NCI-H1436 (cell line): ENCODE measurements around the gene KIRREL2.
"Not testable (repeated sequence)": the region's sequence is repeated elsewhere in the genome, so short reads cannot be mapped to it uniquely, and the experiment has no call there.

Experiments used
- DNase-seq: peaks from one replicate; lab custom pipeline; 2025; lab: John Stamatoyannopoulos, UW

Gene KIRREL2

DNA sequence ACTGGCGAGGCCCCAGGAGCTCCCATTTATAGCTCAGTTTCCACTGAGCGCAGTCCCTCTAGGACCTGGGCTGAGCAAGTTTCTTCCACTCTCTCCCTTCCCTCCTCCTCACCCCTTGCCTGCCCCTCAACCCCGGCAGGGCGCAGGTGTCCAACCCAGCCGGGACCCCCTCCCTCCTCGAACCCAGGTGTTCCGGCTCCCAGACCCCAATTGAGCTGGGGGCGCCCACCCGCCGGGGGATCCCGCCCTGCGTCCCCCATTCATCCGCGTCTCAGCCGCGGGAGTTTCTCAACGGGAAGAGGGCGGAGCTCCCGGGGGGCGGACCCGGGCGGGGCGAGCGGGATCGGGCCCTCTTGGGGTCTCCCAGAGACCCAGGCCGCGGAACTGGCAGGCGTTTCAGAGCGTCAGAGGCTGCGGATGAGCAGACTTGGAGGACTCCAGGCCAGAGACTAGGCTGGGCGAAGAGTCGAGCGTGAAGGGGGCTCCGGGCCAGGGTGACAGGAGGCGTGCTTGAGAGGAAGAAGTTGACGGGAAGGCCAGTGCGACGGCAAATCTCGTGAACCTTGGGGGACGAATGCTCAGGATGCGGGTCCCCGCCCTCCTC is at the start of gene KIRREL2:
Gene KIRREL2, plus strand, starts transcription at position 366 of the 604 bp plus-strand sequence. Its CDS starts 209 bp downstream, at position 575.
- no peak for DNase-seq

DNA sequence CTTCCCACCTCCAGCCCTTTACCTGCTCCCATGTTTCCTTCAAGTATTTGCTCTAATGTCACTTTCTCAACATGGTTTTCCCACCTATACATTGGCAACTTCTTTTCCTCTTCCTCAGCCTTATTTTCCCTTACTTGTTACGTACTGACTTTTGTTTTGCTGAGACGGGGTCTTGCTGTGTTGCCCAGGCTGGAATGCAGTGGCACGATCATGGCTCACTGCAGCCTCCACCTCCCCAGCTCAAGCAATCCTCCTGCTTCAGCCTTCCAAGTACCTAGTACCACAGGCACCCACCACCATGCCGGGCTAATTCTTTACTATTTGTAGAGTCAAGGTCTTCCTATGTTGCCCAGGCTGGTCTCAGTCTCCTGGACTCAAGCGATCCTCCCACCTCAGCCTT is 49.1 kb upstream of the KIRREL2 start:
- DNase-seq: no peak

DNA sequence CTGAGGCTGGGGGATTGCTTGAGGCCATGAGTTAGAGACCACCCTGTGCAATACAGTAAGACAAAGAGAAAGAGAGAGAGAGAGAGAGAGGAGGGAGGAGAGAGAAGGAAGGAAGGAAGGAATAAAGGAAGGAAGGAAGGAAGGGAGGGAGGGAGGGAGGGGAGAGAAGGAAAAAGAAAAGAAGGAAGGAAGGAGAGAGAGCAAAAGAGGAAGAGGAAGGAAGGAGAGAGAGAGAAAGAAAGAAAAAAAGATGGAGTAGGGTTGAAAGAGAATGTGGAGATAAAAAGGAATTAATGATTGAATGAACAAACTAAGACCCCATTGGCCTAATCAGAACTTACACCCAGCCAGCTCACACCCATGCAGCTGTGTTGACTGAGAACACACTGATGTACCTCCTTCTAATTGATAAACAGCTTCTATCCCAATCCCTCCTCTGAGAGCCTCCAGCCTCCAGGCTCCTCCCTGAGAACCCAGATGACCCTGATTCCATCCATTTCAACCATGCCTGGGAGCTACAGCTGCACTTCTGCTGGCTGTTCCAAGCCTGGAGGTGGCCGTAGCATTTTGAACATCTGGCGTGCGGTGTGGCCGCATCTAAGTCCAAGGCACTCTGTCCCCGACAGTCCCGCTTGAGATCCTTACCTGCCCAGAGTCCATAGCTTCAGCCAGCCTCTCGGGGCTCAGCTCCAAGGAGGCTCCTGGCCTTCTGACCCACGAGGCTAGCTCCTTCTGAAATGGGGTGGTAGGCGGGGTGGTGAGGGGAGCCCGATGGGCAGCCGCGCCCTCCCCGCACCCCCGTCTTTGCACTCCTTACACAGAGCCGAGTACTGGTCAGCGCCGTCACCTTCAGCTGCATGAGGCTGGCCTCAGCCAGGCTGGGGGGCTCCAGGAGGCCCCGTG is 45.1 kb upstream of the KIRREL2 start:
- no peak for DNase-seq

DNA sequence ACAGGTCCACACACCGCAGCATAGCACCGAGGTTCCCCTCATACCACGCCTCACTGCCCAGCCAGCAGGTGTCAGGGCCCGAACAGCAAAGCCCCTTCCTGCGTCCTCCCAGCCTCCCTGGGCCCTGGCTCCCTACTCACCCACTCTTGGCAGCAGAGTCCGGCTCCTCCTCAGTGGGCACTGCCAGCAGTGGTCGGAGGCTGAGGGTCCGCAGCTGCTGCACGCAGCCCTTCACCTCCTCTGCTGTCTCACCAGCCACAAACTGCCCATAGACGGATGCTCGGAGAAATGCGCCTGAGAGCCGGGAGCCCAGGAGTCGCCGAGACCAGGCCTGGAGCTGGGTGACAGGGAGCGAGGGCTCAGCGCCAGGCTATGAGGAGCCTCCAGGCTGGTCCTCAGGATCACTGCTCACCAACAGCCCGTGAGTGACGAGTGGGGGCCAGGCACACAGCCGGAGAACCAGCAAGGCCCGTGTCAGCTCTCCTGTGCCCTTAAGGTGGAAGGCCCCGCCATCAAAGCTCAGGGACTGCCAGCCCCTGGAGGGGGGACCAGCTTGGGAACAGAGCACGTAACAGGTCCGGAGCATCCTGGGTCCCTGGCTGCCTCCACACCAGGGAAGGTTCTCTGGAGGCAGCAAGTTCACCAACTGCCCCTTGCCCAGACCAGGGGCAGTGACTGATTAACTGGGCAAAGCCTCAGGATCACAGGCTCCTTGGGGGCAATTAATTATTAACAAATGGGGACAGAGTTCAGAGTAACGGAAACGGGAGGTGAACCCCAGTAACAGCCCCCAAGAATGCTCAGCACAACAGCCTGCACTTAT is 44.3 kb upstream of the KIRREL2 start, which contains the start of gene PRODH2:
Gene PRODH2, minus strand, starts transcription at position 626 of the 823 bp plus-strand sequence. Its CDS starts 40 bp downstream, at position 586.
- no peak for DNase-seq

DNA sequence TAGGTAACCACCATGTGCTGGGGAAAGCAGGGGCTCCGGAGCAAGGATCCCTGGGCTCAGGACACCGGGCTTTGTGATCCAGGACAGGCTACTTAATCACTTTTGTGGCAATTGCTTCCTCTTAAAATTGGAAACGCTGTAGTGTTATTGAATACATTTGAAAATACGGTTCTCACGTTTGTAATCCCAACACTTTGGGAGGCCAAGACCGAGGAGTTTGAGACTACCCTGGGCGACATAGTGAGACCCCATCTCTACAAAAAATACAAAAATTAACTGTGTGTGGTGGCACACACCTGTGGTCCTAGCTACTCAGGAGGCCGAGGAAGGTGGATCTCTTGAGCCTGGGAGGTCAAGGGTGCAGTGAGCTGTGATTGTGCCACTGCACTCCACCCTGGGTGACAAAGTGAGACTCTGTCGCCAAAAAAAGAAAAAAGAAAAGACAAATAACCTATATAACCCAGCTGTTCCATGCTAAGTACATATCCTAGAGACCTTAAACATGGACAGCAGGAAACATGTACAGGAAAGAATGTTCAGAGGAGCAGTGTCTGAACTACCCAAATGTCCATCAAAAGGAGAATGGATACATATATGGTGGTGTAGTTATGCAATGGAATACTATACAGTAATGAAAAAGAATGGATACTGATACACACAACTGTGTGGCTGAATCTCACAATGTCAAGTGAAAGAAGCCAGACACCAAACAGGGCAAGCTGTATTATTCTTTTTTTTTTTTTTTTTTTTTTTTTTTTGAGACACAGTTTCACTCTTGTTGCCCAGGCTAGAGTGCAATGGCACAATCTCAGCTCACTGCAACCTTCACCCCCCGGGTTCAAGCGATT is 43.4 kb upstream of the KIRREL2 start:
- no peak for DNase-seq

DNA sequence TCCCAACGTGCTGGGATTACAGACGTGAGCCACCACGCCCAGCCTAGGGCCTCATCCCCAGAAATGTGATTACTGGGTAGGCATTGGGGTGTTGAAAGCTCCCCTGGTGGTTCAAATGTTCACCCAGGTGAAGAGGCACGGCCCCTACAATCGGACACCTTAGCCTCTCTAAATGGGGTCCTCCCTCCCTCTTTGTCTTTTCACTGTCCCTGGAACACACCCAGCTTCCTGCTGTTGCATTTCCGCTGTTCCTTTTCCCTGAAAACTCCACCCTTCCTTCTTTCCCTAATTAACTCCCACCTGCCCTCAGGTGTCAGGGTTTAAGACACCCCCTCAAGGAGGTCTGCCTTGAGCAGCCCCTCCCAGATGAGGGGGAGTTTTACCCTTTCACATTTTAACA is 40.4 kb upstream of the KIRREL2 start:
- no peak for DNase-seq

DNA sequence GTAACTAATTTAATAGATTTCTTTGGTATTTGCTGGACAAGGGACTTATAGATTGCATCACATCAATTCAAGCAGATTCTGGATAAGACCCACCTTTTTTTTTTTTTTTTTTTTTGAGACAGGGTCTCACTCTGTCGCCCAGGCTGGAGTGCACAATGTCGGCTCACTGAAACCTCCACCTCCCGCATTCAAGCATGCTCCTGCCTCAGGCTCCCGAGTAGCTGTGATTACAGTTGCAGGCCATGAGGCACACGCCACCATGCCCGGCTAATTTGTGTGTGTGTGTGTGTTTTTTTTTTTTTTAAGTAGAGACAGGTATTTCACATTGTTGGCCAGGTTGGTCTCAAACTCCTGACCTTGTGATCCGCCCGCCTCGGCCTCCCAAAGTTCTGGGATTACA is 39.9 kb upstream of the KIRREL2 start:
- no peak for DNase-seq

DNA sequence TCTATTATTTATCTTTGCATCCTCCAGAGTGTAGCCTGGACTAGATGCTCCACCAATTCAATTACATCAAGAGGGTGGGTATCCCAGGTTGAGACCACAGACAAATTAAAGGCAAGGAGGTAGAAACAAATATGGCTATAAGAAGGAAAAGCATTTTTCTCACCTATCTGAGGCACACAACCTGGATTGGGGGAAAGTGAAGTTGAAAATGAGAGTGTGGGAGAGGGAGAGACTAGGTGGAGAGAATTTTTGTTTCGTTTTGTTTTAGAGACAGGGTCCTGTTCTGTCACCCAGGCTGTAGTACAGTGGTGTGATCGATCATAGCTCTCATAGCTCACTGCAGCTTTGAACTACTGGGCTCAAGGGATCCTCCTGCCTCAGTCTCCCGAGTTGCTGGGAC is 38.3 kb upstream of the KIRREL2 start:
- no peak for DNase-seq

DNA sequence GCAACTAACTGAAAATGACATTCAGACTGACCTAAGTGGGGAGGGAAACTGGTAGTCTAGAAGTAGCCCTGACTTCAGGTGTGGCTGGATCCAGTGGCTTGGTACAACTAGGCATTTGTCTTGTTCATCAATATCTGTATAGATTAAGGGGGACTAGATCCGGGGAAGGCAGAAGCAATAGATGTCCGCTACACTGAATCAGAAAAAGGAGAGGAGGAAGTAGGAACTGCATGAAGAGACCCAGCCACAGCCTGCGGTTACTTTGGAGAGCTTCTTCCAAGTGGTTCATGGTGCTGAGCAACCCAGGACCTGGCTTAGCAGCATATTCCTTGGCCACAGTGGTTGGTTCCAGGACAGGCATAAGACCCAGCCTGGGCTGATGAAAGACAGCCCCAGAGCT is 34.1 kb upstream of the KIRREL2 start:
- no peak for DNase-seq

DNA sequence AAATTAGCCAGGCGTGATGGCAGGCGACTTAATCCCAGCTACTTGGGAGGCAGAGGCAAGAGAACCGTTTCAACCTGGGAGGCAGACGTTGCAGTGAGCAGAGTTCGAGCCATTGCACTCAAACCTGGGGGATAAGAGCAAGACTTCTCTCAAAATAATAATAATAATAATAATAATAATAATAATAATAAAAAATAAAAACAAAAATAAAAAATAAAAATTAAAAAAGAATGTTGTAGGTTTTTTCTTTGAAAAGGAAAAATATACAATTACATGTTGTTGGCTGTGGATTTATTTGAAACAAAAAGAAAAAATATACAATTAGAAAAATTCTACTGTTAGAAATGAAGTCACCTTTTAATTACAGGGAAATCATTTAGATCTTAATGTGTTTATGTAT is 32.6 kb upstream of the KIRREL2 start:
- no peak for DNase-seq

DNA sequence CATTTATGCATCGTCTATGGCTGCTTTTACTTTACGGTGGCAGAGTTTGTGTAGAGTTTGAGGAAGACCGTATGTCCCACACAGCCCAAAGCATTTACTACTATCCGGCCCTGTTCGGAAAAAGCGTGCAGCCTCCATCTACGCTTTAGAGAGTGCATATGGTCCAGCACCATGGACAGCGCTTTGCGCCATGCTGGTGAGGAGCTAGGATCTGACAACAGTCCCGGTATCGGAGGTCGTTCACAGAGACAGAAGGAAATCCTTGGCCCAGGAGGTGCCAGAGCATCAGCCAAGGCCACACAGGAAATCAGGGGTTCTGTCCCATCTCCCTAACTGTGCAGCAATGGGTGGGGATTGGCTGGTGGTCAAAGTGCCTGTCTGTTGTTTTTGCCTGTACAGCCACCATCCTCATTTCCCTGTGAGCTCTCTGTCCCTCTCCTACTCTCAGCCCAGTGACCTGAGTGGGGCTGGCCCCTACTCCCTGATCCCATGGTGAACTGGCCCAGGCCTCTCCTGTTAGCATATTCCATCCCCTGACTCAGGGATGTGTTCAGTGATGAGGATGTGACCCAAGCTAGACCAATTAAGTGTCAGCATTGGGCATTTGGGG is 27.9 kb upstream of the KIRREL2 start:
- DNase-seq: no peak

DNA sequence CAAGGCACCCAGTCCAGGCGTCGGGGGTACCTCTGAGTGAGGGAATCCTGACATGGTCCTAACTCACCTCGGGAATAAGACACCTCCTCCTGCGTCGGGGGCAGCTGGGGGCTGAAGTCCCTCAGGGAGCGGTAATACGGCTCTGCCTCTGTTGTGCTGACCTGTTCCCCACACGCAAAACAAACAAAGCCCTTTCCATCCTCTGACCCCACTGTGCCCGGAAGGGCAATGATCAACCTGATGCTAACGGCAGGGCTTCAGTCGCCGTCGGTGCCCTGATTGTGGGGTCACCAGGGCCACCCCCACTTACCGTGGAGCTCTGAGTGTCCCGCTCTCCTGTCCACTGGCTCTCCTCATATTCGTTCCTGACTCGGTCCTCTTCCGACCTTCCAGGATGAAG is 25.7 kb upstream of the KIRREL2 start:
- no peak for DNase-seq

DNA sequence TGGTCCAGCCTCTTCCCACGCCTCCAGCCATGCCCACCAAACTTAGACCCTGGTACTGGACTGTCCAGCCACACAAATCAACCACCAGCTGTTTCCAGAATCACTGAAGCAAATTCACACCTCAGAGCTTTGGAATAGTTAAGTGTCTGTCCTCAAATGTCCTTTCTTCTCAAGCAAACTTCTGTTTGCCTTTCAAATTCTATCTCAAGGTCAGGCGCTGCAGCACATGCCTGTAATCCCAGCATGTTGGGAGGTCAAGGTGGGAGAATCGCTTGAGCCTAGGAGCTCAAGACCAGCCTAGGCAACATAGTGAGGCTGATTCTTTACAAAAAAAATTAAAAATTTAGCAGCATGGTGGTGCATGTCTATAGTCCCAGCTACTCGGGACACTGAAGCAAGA is 24.7 kb upstream of the KIRREL2 start:
- no peak for DNase-seq

DNA sequence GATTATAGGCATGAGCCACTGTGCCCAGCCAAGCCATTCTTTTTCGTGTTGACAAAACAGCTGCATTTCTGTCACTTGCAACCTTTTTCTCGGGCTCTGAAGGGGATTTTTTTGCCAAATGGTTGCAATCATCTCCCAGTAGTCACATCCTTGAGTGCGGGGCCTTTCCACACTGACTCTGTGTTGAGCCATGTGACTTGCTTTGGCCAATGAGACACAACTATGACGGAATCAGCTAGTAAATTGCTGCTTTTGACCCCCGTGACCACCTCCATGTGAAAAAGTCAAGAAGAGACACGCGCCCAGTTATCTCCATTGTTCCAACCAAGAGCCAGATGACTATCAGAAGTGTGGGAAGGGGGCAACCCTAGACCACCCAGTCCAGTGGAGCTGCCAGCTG is 22.7 kb upstream of the KIRREL2 start:
- no peak for DNase-seq

DNA sequence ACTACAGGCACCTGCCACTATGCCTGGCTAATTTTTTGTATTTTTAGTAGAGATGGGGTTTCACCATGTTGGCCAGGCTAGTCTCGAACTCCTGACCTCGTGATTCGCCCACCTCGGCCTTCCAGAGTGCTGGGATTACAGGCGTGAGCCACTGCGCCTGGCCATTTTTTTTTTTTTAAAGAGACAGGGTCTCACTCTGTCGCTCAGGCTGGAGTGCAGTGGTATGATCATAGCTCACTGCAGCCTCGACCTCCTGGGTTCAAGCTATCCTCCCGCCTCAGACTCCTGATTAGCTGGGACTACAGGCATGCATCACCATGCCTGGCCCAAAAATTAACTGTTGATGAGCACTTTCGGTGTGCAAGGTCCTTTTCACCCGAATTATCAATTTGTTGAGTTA is 20.6 kb upstream of the KIRREL2 start:
- not testable (repeated sequence) for DNase-seq

DNA sequence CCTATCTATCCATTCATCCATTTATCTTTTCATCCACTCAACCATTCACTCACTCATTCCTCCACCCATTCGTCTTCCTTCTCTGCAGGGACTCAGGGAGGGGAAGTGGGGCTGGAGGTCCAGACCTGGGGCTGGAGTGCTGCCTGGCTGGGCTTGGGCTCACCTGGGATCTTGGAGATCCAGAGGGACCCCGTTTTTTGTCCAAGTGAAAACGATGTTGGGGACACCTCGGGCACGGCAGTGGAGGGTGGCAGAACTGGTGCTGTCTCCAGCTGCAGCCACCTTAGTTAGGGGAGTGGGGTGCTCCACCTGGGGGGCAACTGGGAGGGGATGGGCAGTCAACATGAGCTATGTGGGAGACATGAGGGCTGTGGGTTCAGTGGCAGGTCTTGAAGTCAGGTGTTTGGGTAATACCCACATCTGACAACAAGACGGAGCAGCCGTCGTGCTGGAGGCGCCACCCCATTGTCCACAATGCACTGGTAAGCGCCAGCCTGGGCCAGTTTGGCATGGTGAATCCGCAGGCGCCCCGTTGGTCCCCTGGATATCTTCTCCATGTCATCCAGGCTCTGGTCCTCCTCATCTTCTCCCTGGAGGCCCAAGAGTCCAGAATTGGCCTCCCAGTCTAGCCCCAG is 14.6 kb upstream of the KIRREL2 start:
- no peak for DNase-seq

DNA sequence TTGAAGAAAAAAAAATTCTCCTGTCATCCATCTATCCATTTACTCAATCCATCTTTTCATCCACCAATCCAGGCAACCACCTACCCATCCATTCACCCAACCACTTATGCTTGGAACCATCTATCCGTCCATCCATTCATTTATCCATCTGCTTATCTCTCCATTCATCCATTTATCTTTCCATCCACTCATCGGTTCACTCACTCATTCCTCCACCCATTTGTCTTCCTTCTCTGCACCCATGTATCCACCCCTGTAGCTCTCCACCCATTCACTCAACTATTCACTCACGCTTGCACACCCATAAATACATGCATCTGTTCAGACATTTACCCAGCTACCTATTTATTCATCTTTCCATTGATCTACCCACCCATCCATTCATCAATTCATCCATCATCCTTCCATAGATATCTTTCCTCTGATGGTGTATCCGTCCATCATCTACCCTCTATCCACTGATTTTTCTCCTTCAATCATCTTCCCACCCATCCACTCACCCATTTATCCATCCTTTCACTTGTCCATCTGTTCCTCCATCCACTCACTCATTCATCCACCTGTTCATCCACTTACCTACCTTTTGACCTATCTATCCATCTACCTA is 13.9 kb upstream of the KIRREL2 start:
- DNase-seq: no peak

DNA sequence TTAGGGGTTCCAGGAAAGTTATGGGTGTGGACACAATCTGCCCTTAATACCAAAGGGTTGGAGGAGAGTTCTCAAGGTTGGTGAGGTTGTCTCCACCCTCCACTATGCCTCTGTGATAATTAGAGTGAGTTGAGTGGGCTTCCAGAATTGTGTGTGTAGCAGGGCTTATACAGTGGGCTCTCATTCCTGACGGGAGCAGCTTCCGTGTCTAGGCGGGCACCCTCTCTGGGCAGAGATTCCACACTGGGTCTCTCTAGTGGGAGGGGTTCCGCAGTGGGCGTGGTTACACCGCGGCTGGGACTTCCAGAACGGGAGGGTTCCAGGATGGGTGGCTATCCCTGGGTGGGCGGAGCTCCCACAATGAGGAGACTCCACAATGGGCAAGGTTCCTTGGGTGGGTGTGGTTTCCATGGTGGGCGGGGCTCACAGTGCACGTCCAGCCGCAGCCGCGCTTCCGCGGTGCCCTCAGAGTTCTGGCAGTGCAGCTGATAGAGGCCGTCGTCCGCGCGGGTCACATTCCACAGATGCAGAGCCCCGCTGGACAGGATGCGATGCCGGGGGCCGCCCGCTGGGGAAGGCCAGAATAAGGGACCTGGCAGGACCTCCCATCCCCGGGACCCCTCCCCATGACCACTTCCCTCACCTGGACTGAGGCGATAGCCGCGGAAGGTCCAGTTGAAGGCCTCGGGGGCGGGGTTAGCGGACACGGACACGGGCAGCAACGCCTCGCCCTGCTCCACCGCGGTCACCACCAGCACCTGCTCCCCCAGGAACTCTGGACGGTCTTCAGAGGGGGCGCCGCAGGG is 12.8 kb upstream of the KIRREL2 start:
- DNase-seq: no peak

DNA sequence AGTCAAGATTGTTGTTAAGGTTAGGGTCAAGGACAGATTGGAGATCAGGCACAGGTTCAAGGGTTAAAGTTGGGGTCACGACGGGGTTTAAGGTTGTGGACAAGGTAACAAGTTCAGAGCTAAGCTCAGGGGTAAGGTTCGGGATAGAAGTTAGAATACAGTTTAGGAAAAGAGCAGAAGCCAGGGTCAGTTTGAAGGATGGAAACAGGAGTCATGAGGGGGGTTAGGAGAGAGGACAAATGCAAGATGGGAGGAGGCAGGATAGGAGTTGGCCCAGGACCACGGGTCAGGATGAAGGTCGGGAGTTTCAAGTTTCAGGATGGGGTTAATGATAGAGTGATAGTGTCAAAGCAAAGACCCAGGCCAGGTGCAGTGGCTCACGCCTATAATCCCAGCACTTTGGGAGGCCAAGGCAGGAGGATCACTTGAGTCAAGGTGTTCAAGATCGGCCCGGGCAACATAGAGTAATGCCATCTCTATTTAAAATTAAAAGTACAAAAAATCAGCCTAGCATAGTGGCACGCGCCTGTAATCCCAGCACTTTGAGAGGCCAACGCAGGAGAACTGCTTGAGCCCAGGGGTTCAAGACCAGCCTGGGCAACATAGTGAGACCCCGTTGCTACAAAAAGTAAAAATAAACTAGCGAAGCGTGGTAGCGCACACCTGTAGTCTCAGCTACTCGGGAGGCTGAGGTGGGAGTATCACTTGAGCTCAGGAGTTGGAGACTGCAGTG is 12.1 kb upstream of the KIRREL2 start:
- no peak for DNase-seq
